Activated CD4-positive, alpha-beta T cell treated with anti-CD3 and anti-CD28 coated beads for 4 hours (primary cell): ENCODE measurements around the gene TGIF2.

Source experiments
- DNase-seq, 2 donors: peaks; one replicate each; pipeline ENCODE4 v3.0.0-alpha.2; 2020

TGIF2 gene

GRCh38 chr20:36573103-36573797, at the start of gene TGIF2:
Gene TGIF2 (plus strand): TSS chr20:36573597. CDS start chr20:36578775, 5,178 bp downstream.
- peak; percentile 89 for DNase-seq

GRCh38 chr20:36525620-36526365, 47.6 kb upstream of the TGIF2 start:
- DNase-seq: no peak

DNA sequence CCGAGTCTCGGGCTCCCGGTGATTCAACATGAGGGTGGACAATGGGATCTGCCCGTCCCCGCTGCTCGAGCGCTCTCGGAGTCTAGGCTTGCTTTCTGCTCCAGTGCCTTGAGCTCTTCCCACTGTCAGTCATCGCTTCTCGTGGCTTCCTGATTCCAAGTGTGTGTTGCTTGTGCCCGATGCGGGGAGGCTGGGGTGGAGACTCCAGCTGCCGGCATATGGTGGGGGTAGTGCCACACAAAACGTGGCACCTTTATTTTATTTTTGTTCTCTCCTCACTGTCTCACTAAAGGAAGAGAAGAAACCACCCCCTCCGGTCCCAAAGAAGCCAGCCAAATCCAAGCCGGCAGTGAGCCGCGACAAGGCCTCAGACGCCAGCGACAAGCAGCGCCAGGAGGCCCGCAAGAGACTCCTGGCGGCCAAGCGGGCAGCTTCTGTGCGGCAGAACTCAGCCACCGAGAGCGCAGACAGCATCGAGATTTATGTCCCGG, 46.8 kb upstream of the TGIF2 start:
- no peak for DNase-seq

DNA sequence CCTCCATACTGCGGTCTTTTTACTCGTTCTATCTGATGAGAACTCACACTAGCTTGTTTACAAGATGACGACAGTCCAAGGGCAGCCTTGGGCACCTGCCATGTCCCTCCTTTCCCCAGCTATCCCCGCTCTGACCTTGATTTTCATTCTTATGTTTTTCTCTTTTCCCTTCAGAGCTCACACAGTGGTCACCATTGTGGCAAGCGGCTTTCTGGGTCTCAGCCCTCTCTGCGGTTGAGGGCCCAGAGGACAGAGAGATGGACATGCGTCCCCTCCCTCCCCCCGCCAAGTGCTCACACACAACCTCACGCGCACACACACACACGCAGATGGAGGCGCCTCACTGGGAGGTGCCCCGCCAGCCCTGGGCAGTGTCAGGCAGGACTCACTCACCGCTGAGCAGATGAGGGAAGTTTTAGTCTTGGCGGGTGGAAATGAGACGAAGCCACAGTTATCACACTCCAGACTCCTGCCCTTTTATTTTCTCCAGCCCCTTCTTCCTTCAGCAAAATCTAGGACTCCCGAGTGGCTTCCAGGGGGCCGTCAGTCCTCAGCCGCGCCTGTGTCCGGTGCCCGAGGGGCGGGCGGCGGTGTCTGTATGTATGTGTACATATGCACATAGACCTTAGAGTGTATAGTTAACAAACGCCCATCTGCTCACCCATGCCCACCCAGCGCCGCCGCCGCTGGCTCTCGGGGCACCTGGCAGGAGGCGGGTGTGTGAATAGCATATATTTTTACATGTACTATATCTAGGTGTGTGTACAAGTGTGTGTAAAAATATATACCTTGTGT, 45.9 kb upstream of the TGIF2 start:
- DNase-seq: no peak

DNA sequence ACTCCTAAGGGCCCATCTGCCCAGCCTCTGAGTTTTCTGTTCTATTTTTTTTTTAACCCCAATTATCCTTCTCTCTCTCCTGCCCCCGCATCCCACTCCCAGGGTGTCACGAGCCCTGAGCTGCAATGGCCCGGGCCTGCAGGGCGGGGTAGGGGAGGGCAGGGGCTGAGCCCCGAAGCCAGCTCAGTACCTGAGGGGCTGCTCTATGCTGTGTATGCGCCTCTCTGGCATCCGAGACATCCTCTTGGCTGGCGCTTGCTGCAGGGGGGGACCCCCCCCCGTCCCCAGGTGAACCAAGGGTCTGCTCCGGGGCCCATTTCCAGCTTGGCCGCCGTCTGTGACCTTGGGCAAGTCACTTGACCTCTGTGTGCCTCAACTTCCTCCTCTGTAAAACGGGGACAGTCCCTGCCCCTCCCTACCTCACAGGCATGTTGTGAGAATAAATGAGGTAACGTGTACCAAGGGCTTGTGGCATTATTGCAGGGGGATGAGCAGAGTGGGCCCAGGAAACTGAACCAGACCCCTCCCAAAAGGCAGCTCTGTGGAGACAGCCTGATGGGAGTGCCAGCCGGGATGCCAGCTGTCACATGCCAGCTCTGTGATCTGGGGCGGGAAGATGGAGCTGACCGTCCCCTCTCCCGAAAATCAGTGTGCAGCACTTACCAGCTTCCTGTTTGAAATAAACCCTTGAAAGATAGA, 45.1 kb upstream of the TGIF2 start:
- no peak for DNase-seq

DNA sequence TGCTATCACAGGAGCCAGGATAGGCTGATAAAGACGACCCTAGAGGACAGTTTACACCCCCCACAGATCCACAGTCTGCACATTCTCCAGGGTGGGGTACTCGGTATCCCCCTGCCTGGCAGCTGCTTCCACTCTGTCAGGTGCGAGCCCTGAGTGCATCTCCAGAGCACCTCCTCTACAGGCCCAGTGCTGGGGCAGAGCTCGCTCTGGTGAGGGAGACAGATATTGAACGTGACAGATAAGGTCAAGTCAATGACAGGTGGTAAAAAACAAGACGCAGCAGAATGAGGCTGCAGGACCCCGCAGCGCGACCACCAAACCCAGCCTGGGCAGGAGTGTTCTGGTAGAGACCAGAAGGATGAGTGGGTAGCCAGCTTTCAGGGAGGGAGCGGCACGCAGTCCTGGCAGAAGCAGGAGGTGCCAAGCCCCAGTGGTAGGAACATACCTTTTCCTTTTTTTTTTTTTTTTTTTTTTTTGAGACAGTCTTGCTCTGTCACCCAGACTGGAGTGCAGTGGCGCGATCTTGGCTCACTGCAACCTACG, 44.5 kb upstream of the TGIF2 start:
- no peak for DNase-seq

GRCh38 chr20:36532388-36532787, 41.0 kb upstream of the TGIF2 start:
- no peak for DNase-seq

DNA sequence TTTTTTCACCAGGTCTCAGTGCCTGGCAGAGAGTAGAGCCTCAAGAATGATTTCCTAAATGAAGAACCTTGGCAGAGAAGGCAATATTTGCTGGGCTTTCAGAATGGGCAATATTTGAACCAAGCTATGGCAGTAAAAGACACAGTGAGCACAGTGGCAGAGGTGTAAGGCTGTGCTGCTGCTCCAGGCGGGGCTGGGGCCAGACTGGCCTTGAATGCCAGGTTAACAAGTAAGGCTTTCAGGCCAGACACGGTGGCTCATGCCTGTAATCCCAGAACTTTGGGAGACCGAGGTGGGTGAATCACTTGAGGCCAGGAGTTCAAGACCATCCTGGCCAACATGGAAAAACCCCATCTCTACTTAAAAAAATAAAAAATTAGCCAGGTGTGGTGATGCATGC, 40.6 kb upstream of the TGIF2 start:
- no peak for DNase-seq

GRCh38 chr20:36538026-36538722, 35.2 kb upstream of the TGIF2 start:
- no peak for DNase-seq

DNA sequence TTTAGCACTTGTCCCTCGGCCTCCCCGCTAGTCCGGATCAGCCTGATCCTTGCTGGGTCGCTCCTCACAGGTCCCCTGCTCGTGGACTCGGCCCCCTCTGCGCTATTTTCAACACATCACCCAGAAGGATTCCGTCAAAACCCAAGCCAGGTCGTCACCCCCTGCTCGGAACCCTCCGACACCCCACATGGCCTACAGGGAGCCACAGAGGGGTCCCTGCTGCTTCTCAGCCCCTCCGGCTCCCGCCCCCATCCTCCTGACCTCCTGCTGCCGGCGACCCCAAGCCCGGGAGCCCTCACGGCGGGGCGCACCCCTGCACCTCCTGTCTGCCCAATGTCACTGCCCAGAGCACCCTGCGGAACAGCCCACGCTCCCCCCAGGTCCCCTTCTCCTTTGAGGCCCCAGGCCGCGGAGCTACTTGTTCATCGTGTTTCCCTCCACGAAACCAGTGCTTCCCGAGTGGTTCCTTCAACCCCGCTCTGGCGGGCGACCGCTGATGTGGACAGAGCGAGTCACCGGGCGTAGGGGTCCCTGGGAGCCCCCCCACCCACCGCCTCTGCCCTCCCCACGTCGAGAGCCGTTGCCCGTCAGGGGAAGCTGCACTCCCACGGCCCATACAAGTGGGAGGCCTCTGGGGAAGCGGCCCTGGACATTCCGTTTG, 32.7 kb upstream of the TGIF2 start:
- DNase-seq: no peak

- DNase-seq: peak in 1 of 2 donors; percentile 7
These were observed 32.1 kb upstream of the TGIF2 start, which contains the start of gene MYL9 for GRCh38 chr20:36541227-36541767. Gene MYL9 (plus strand): TSS chr20:36541519. CDS start chr20:36544885, 3,366 bp downstream.

GRCh38 chr20:36541768-36542488, 31.5 kb upstream of the TGIF2 start:
- no peak for DNase-seq

DNA sequence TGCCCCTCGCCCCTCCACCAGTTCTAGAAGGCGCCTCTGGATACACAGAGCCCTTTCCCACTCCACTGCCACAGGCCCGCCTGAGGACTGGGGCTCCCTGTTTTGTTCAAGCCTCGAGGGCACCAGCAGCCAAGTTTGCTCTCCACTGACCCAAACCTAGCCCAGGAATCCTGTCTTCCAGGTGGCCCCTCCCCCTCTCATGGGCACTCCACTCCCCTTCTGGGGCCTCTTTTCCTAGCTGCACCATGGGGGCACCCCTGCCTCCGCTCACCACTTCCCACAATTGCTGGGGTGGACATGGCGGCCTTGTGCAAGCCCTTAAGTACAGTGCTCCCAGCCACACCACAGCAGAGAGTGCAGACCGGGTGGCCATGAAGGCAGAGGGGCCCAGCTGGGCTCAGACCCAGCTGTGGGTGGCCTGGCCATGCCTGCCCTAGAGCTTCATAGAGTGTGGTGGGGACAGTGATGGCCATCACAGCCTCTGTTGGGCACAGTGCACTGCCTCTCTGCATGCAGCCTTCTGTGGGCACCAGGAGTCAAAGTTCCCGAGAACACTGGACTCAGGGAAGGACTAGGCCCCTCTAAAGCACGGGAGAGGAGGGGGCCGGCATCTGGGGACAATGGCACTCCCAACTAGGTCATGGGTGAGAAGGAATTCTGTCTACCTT, 30.7 kb upstream of the TGIF2 start:
- DNase-seq: no peak

GRCh38 chr20:36543184-36544133, 29.9 kb upstream of the TGIF2 start:
- DNase-seq: no peak

DNA sequence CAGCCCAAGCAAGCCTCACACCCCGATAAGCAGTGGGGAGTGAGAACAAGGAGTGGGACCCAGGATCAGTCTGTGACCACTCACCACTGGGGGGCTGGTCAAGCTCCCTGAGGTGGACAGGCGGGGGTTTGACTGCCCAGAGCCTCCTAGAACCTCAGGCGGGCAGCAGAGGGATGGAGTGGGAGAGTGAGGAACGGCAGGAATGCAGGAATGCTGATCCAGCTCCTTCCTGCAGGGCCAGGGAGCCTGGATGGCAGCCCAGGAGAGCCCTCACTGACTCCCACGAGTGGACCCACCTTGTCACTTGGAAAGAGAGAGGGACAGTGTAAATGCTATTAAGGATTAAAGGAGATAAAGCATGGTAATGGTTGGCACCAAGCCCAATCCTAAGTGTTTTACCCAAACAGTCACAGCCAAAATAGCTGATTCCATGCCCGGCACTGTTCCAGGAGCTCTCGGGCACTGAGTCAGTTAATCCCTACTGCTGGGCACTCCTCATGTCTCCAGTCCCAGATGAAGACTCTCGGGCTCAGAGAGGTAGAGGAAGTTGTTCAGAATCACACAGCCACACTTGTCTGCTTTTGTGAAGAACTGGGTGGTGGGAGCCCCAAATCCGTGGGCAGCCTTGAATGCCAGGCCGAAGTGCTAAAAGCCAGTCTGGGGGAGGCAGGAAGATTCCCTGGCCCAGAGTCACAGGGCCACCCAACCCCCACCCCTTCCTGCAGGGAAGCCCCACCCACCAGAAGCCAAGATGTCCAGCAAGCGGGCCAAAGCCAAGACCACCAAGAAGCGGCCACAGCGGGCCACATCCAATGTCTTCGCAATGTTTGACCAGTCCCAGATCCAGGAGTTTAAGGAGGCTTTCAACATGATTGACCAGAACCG, 29.0 kb upstream of the TGIF2 start:
- DNase-seq: no peak

GRCh38 chr20:36546111-36546736, 27.2 kb upstream of the TGIF2 start:
- no peak for DNase-seq
